ENCODE data around the gene KRTAP5-7.

- no peak for TF ChIP-seq CTCF (IDR thresholded peaks at IDR 0.05 in 2 of 3, conservative IDR thresholded peaks at IDR 0.05 in 1 of 3; ENCODE audit: borderline replicate concordance in 1 of 3, insufficient read depth in 1 of 3, low read depth in 2 of 3, low read length in 2 of 3)
- TF ChIP-seq MAX (IDR thresholded peaks at IDR 0.05), result no peak
- TF ChIP-seq JUND (IDR thresholded peaks at IDR 0.05), result no peak
- TF ChIP-seq ATF3 (IDR thresholded peaks at IDR 0.05), result no peak
- no peak for TF ChIP-seq ZNF274 (IDR thresholded peaks at IDR 0.05; ENCODE audit: low read depth, low read length)
- TF ChIP-seq EZH2phosphoT487 (IDR thresholded peaks at IDR 0.05; ENCODE audit: borderline replicate concordance), result no peak
Measured at GRCh38 chr11:71477641-71478527, 49.2 kb upstream of the KRTAP5-7 start.
